Measurements from ENCODE around the gene NFATC1.

The NFATC1 gene

GRCh38 chr18:79457652-79458051 is 61.9 kb downstream of the NFATC1 start:
- Mint-ChIP-seq H3K36me3 (ENCODE audit: low read depth) (peaks cover 12% of the 10 kb centered on the region), H3K9me3 (no peaks in the 10 kb centered on the region), H3K4me1 (ENCODE audit: low read depth) (no peaks in the 10 kb centered on the region), H3K27ac (no peak overlapping the region), H3K4me3 (no peak overlapping the region), H3K27me3 (ENCODE audit: low read depth) (no peaks in the 10 kb centered on the region)
- DNase-seq (ENCODE audit: low spot score): no peak

GRCh38 chr18:79458131-79458838 is 62.6 kb downstream of the NFATC1 start:
- no peak overlapping the region for H3K4me3 Mint-ChIP-seq
- peaks cover 12% of the 10 kb centered on the region for H3K36me3 Mint-ChIP-seq (ENCODE audit: low read depth)
- H3K9me3 Mint-ChIP-seq: no peaks in the 10 kb centered on the region
- H3K27me3 Mint-ChIP-seq (ENCODE audit: low read depth): no peaks in the 10 kb centered on the region
- H3K27ac Mint-ChIP-seq: no peak overlapping the region
- no peaks in the 10 kb centered on the region for H3K4me1 Mint-ChIP-seq (ENCODE audit: low read depth)
- DNase-seq (ENCODE audit: low spot score): no peak

GRCh38 chr18:79458917-79459803 is 63.4 kb downstream of the NFATC1 start:
- H3K4me3 Mint-ChIP-seq: no peak overlapping the region
- no peaks in the 10 kb centered on the region for H3K9me3 Mint-ChIP-seq
- no peaks in the 10 kb centered on the region for H3K4me1 Mint-ChIP-seq (ENCODE audit: low read depth)
- peak overlapping the region; percentile 17 for H3K27ac Mint-ChIP-seq
- peaks cover 12% of the 10 kb centered on the region for H3K36me3 Mint-ChIP-seq (ENCODE audit: low read depth)
- no peak for DNase-seq (ENCODE audit: low spot score)
- no peaks in the 10 kb centered on the region for H3K27me3 Mint-ChIP-seq (ENCODE audit: low read depth)

- no peak for DNase-seq (ENCODE audit: low spot score)
- Mint-ChIP-seq H3K27me3 (ENCODE audit: low read depth) (no peaks in the 10 kb centered on the region), H3K27ac (peak overlapping the region; percentile 17), H3K4me1 (ENCODE audit: low read depth) (peaks cover under 1% of the 10 kb centered on the region), H3K36me3 (ENCODE audit: low read depth) (peaks cover 15% of the 10 kb centered on the region), H3K4me3 (no peak overlapping the region), H3K9me3 (no peaks in the 10 kb centered on the region)
Observed at GRCh38 chr18:79459946-79460480, 64.3 kb downstream of the NFATC1 start.

DNA sequence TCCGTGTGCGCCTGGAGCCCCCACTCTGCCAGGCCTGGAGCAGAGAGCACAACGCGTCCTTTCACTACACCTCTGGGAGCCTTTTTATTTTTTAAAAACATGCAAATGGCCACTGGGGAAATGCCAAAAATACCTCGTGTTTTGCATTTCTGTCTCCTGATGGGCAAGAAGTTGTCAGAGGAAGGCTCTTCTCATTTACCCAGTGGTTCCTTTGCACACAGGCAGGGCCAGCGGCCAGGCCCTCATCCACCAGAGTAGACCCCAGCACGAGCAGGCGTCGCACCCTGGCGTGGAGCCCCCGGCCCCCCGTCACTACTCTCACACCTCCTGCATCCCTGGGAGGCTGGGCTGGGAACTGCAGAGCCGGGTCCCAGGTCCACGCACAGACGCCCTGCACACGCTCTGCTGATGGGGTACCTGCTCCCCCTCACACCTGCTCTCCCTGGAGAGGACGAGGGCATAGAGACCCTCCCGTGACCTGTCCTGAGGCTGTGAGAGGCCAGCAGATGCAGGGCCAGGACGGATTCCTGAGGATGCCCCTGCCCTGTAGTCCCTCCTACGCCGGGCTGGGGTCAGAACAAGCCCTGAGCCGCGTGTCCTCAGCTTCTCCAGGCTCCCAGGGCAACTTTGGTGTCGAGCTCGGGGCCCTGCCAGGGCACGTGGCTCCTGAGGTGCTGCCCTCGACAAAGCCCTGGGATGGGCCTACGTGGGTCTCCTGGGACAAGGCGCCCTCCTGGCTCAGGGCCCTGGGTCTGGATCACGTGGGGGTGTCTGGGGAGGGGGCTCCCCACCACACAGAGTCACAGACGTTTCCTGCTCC is 65.0 kb downstream of the NFATC1 start:
- H3K4me3 Mint-ChIP-seq: no peak overlapping the region
- no peaks in the 10 kb centered on the region for H3K9me3 Mint-ChIP-seq
- DNase-seq (ENCODE audit: low spot score): no peak
- peaks cover 1% of the 10 kb centered on the region for H3K4me1 Mint-ChIP-seq (ENCODE audit: low read depth)
- H3K36me3 Mint-ChIP-seq (ENCODE audit: low read depth): peaks cover 19% of the 10 kb centered on the region
- H3K27me3 Mint-ChIP-seq (ENCODE audit: low read depth): no peaks in the 10 kb centered on the region
- peak overlapping the region; percentile 17 for H3K27ac Mint-ChIP-seq

GRCh38 chr18:79461627-79462026 is 65.9 kb downstream of the NFATC1 start:
- Mint-ChIP-seq H3K4me1 (ENCODE audit: low read depth) (peaks cover 1% of the 10 kb centered on the region), H3K36me3 (ENCODE audit: low read depth) (peaks cover 19% of the 10 kb centered on the region), H3K9me3 (no peaks in the 10 kb centered on the region), H3K27ac (no peak overlapping the region), H3K4me3 (no peak overlapping the region), H3K27me3 (ENCODE audit: low read depth) (no peaks in the 10 kb centered on the region)
- no peak for DNase-seq (ENCODE audit: low spot score)

DNA sequence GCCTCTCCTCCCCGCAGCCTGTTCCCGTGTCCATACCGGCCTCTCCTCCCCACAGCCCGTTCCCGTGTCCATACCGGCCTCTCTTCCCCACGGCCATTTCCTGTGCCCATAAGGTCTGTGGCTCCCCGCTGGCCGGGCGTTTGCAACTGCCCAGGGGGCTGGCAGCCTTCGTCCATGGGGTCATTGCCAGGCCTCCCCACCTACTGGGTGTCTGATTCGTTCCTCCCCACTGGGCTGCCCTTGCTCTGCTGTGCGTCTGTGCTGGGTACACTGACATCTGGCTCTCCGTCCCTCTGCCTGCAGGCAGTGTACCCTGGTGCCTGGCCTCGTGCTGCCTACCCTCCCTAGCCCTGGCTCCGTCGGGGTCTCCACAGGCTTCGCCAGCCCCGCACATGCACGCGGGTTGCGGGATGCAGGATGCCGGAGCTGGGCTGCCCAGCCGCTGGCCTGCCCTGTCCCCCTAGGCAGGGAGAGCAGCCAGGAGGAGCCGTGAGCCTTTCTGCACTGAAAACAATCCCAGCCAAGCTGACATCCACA is 67.8 kb downstream of the NFATC1 start:
- peaks cover 1% of the 10 kb centered on the region for H3K4me1 Mint-ChIP-seq (ENCODE audit: low read depth)
- no peak overlapping the region for H3K27ac Mint-ChIP-seq
- no peaks in the 10 kb centered on the region for H3K27me3 Mint-ChIP-seq (ENCODE audit: low read depth)
- peaks cover 20% of the 10 kb centered on the region for H3K36me3 Mint-ChIP-seq (ENCODE audit: low read depth)
- H3K9me3 Mint-ChIP-seq: no peaks in the 10 kb centered on the region
- H3K4me3 Mint-ChIP-seq: no peak overlapping the region
- DNase-seq (ENCODE audit: low spot score): no peak

- H3K4me1 Mint-ChIP-seq (ENCODE audit: low read depth): peaks cover 1% of the 10 kb centered on the region
- H3K4me3 Mint-ChIP-seq: no peak overlapping the region
- H3K36me3 Mint-ChIP-seq (ENCODE audit: low read depth): peaks cover 20% of the 10 kb centered on the region
- no peak for DNase-seq (ENCODE audit: low spot score)
- no peak overlapping the region for H3K27ac Mint-ChIP-seq
- no peaks in the 10 kb centered on the region for H3K27me3 Mint-ChIP-seq (ENCODE audit: low read depth)
- no peaks in the 10 kb centered on the region for H3K9me3 Mint-ChIP-seq
Observed at GRCh38 chr18:79465392-79465991, 69.8 kb downstream of the NFATC1 start.

GRCh38 chr18:79466591-79466990 is 70.9 kb downstream of the NFATC1 start:
- H3K4me1 Mint-ChIP-seq (ENCODE audit: low read depth): peaks cover 1% of the 10 kb centered on the region

DNA sequence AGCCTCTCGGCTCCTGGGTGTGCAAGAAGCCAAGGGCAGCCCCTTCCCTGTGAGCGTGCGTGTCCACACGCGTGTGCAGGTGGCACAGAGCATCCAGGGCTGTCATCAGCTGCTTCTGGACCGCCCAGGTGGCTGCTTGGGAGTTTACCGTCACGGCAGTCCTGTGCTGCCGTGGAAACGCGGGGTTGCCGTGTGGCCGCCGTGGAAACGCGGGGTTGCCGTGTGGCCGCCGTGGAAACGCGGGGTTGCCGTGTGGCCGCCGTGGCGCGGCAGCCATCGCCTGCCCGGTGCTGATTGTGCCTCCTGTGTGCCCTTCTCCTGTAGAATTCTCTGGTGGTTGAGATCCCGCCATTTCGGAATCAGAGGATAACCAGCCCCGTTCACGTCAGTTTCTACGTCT is 71.4 kb downstream of the NFATC1 start:
- no peaks in the 10 kb centered on the region for H3K9me3 Mint-ChIP-seq
- no peak overlapping the region for H3K4me3 Mint-ChIP-seq
- H3K27me3 Mint-ChIP-seq (ENCODE audit: low read depth): no peaks in the 10 kb centered on the region
- H3K4me1 Mint-ChIP-seq (ENCODE audit: low read depth): peaks cover 1% of the 10 kb centered on the region
- no peak overlapping the region for H3K27ac Mint-ChIP-seq
- DNase-seq (ENCODE audit: low spot score): no peak
- peaks cover 23% of the 10 kb centered on the region for H3K36me3 Mint-ChIP-seq (ENCODE audit: low read depth)

More at GRCh38 chr18:79466591-79466990, 70.9 kb downstream of the NFATC1 start:
- Mint-ChIP-seq H3K4me3 (no peak overlapping the region), H3K27ac (no peak overlapping the region), H3K27me3 (ENCODE audit: low read depth) (no peaks in the 10 kb centered on the region), H3K9me3 (no peaks in the 10 kb centered on the region), H3K36me3 (ENCODE audit: low read depth) (peaks cover 25% of the 10 kb centered on the region)
- DNase-seq (ENCODE audit: low spot score): no peak

- peaks cover 1% of the 10 kb centered on the region for H3K4me1 Mint-ChIP-seq (ENCODE audit: low read depth)
- H3K4me3 Mint-ChIP-seq: no peak overlapping the region
- no peaks in the 10 kb centered on the region for H3K9me3 Mint-ChIP-seq
- no peak for DNase-seq (ENCODE audit: low spot score)
- peaks cover 27% of the 10 kb centered on the region for H3K36me3 Mint-ChIP-seq (ENCODE audit: low read depth)
- no peaks in the 10 kb centered on the region for H3K27me3 Mint-ChIP-seq (ENCODE audit: low read depth)
- H3K27ac Mint-ChIP-seq: peak overlapping the region; percentile 7
Observed at GRCh38 chr18:79468119-79468789, 72.5 kb downstream of the NFATC1 start.

GRCh38 chr18:79469309-79469708 is 73.6 kb downstream of the NFATC1 start:
- no peak for DNase-seq (ENCODE audit: low spot score)
- H3K4me3 Mint-ChIP-seq: no peak overlapping the region
- H3K27ac Mint-ChIP-seq: no peak overlapping the region
- no peaks in the 10 kb centered on the region for H3K27me3 Mint-ChIP-seq (ENCODE audit: low read depth)
- H3K9me3 Mint-ChIP-seq: no peaks in the 10 kb centered on the region
- peaks cover 27% of the 10 kb centered on the region for H3K36me3 Mint-ChIP-seq (ENCODE audit: low read depth)
- H3K4me1 Mint-ChIP-seq (ENCODE audit: low read depth): peaks cover 1% of the 10 kb centered on the region
